ENCODE data around the gene DVL3. TPM values are rescaled to one million over a fixed set of nuclear protein-coding genes. Genes with fewer than 3 reads are reported as not detected.

DVL3 gene
- total and polyA plus RNA-seq, 2 experiments from 2014 or later, result 25.6 to 55.5 TPM

GRCh38 chr3:184149123-184149522, 6.1 kb upstream of the DVL3 start:
- TF ChIP-seq STAT1 (IDR thresholded peaks at IDR 0.05; ENCODE audit: unreplicated experiment) (no peak), CREB1 (CRISPR knock-in tag; IDR thresholded peaks at IDR 0.05; ENCODE audit: low read depth) (no peak), EZH2 (IDR thresholded peaks at IDR 0.05; ENCODE audit: low read depth, unreplicated experiment) (no peak), ZNF462 (CRISPR knock-in tag; IDR thresholded peaks at IDR 0.05) (no peak), REST (IDR thresholded peaks at IDR 0.05; ENCODE audit: unreplicated experiment) (no peak), ZNF114 (CRISPR knock-in tag; IDR thresholded peaks at IDR 0.05) (no peak), ZNF331 (CRISPR knock-in tag; IDR thresholded peaks at IDR 0.05; ENCODE audit: low read depth) (no peak), JUNB (IDR thresholded peaks at IDR 0.05; ENCODE audit: unreplicated experiment) (no peak), NANOG (IDR thresholded peaks at IDR 0.05; ENCODE audit: borderline replicate concordance) (no peak), CTCF (conservative IDR thresholded peaks at IDR 0.05; ENCODE audit: low read depth in 2 of 2) (no peak), POLR2AphosphoS5 (IDR thresholded peaks at IDR 0.05; ENCODE audit: low read depth) (no peak), ETS1 (IDR thresholded peaks at IDR 0.05) (no peak), EZH2phosphoT487 (IDR thresholded peaks at IDR 0.05; ENCODE audit: unreplicated experiment) (no peak)
- peaks cover 11% of the 10 kb centered on the region; the same call in 1 of the 3 replicates for H3K36me3 Mint-ChIP-seq (ENCODE audit: low read depth)
- no peaks in the 10 kb centered on the region for H3K27me3 ChIP-seq (ENCODE audit: insufficient read depth)
- H3K36me3 ChIP-seq (ENCODE audit: insufficient read depth), result no peaks in the 10 kb centered on the region
- no peak overlapping the region for H3K4me2 ChIP-seq
- H3K79me2 ChIP-seq (replicated peaks; ENCODE audit: insufficient read depth), result 0 out of 2 replicates have a peak, but pooled peaks cover under 1% of the 10 kb centered on the region
- no peaks in the 10 kb centered on the region for H3K9me2 ChIP-seq (ENCODE audit: insufficient read depth)
- H3K4me3 Mint-ChIP-seq, result no peak overlapping the region
- no peak overlapping the region for H3K27ac Mint-ChIP-seq
- no peak overlapping the region for H2AFZ ChIP-seq
- no peaks in the 10 kb centered on the region for H3K4me1 ChIP-seq (ENCODE audit: insufficient read depth)
- DNase-seq (ENCODE audit: low spot score) (no peak), ATAC-seq (no peak)
- no peak overlapping the region for H3K27ac ChIP-seq (ENCODE audit: low read depth)
- no peaks in the 10 kb centered on the region for H4K20me1 ChIP-seq (replicated peaks; ENCODE audit: insufficient read depth)
- no peaks in the 10 kb centered on the region for H3K9me3 Mint-ChIP-seq
- H3K4me1 Mint-ChIP-seq, result peaks cover 7% of the 10 kb centered on the region; the same call in 2 of the 3 replicates
- H3K27me3 Mint-ChIP-seq (ENCODE audit: insufficient read depth, low read depth, poor library complexity), result peaks cover 4% of the 10 kb centered on the region
- H3K4me3 ChIP-seq, result no peak overlapping the region
- no peaks in the 10 kb centered on the region for H3F3A ChIP-seq (replicated peaks; ENCODE audit: low read depth)
